Left colon (tissue), 2 donors: ENCODE measurements around the gene MYH3. TPM values are rescaled to one million over a fixed set of nuclear protein-coding genes. Genes with fewer than 3 reads are reported as not detected.

Source experiments
- ATAC-seq: fragments of 200-7000 bp; cut with Tn5 transposase; one replicate; pipeline ENCODE4 v1.9.1; 2020; ENCODE audit warnings: mild to moderate bottlenecking, moderate library complexity
- DNase-seq, 2 donors: peaks; one replicate each; pipeline ENCODE4 v3.0.0-alpha.2; 2020
- intact Hi-C, 2 donors: fragments of 100-400 bp; cut with DNase I in 1 of 2; cut with micrococcal nuclease in 1 of 2; formaldehyde crosslinking; loops; one replicate each; pipeline versions ENCODE4 v1.11.2 to v1.14.0; 2022; cut with DNase I, micrococcal nuclease
- total RNA-seq, 2 donors: library from RNA; stranded (reverse); fragmentation: NEBNext Ultra II Directional; extraction: Animal tissue kit (Norgen Biotek cat#: 25700); gene quantifications; one replicate each; pipeline ENCODE4 v1.2.1, GENCODE V29; 2021
- donor health status: DM: no; HTN: no; CAD: no.
- donor health status: DM: yes; HTN: yes; CAD: no.

MYH3 gene
- total RNA-seq, 2 donors from 2014 or later, result 1.0 to 1.6 TPM

DNA sequence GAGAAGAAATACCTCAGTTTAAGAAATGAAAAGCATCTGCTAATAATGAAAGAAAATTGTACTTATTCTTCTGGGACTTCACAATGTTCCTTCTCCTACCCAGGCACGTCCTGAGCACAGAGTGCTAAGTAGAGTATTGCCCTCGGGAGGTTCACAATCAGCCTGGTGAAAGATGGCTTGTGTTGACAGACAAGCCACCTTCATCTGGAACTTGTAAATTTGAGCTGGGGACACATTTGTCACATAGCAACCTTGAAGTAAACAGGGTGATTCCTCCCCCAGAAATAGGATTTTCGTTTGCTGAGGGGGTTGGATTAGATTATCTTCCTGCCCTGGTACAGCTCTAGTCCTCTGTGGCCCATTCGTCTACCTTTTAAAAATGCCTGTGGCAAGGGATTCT, 73.3 kb downstream of the MYH3 start:
- intact Hi-C loops, result no loop called here
- DNase-seq, result no peak
- no peak for ATAC-seq

GRCh38 chr17:10579270-10579669, 77.8 kb downstream of the MYH3 start:
- intact Hi-C loops, result no loop called here
- DNase-seq (no peak), ATAC-seq (no peak)

Other genes starting within 250 kb of the MYH3 start
- gene MYH8, start 235.4 kb downstream of the MYH3 start, total RNA-seq, result not detected
- gene MYH4, start 187.8 kb downstream of the MYH3 start, total RNA-seq, result not detected
- not detected for gene MYH1, start 138.8 kb downstream of the MYH3 start, total RNA-seq
- gene MYH2, start 107.7 kb downstream of the MYH3 start, total RNA-seq, result not detected
- gene SCO1, start 40.2 kb upstream of the MYH3 start, total RNA-seq, result 10 to 100 TPM; 43.4 to 48.7 TPM
- 1 to 10 TPM; 6.9 to 7.4 TPM for gene ADPRM, start 40.3 kb upstream of the MYH3 start, total RNA-seq
- gene TMEM220, start 72.7 kb upstream of the MYH3 start, total RNA-seq, result 10 to 100 TPM; 10.5 to 26.1 TPM
- 10 to 100 TPM; 89.7 to 95.0 TPM for gene TMEM238L, start 146.8 kb upstream of the MYH3 start, total RNA-seq
- 1 to 10 TPM in 1 of 2 donors, under 1 TPM in 1; 0.58 to 1.1 TPM for gene PIRT, start 180.8 kb upstream of the MYH3 start, total RNA-seq